Ishikawa (cell line): ENCODE results near the gene C3orf52.

Experiments
- CEBPB ChIP-seq: IDR thresholded peaks from 2 replicates; pipeline ENCODE4 v1.6.1; 2012
- EGR1 ChIP-seq: IDR thresholded peaks from 2 replicates; pipeline ENCODE4 v1.6.1; 2012
- FOXM1 ChIP-seq: IDR thresholded peaks from 2 replicates; pipeline ENCODE4 v1.6.1; 2012; ENCODE audit warnings: low read depth, borderline replicate concordance
- MAX ChIP-seq: IDR thresholded peaks from 2 replicates; pipeline ENCODE4 v1.6.1; 2012
- NFIC ChIP-seq: IDR thresholded peaks from 2 replicates; pipeline ENCODE4 v1.6.1; 2012
- RAD21 ChIP-seq: IDR thresholded peaks from 2 replicates; pipeline ENCODE4 v1.6.1; 2012; ENCODE audit warnings: low read depth
- TAF1 ChIP-seq: IDR thresholded peaks from 2 replicates; pipeline ENCODE4 v1.6.1; 2012; ENCODE audit warnings: low read depth, mild to moderate bottlenecking
- TCF12 ChIP-seq: IDR thresholded peaks from 2 replicates; pipeline ENCODE4 v1.6.1; 2012; ENCODE audit warnings: low read depth
- YY1 ChIP-seq: IDR thresholded peaks from 2 replicates; pipeline ENCODE4 v1.6.1; 2012; ENCODE audit warnings: low read depth
- TF ChIP-seq, protein P1 (sequence below): IDR thresholded peaks from 2 replicates; pipeline ENCODE4 v1.6.1; 2012
- TF ChIP-seq, protein P2 (sequence below): IDR thresholded peaks from 2 replicates; pipeline ENCODE4 v1.6.1; 2012; ENCODE audit warnings: low read depth, mild to moderate bottlenecking

DNA sequence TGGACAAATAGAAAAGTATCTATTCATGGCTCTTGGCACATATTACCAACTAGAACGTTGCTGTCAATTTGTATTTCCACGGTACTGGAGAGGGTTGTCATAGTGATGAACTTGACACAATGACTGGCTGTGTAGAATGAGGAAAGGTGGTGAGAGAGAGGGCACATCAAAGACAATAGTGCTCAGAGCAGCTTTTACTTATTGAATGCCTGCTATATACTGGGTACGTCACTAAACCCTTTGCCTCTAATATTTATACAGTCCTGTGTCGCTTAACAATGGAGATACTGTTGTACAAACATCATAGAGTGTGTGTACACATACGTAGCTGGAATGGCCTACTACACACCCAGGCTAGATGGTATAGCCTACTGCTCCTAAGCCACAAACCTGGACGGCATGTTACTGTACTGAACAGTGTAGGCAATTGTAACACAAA, 43.3 kb upstream of the C3orf52 start:
- TF ChIP-seq MAX (no peak), CEBPB (no peak), NFIC (no peak), TAF1 (no peak), YY1 (no peak), RAD21 (no peak), FOXM1 (no peak), EGR1 (no peak), TCF12 (no peak)
- TF ChIP-seq, protein P1, sequence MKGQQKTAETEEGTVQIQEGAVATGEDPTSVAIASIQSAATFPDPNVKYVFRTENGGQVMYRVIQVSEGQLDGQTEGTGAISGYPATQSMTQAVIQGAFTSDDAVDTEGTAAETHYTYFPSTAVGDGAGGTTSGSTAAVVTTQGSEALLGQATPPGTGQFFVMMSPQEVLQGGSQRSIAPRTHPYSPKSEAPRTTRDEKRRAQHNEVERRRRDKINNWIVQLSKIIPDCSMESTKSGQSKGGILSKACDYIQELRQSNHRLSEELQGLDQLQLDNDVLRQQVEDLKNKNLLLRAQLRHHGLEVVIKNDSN: no peak
- TF ChIP-seq, protein P2, sequence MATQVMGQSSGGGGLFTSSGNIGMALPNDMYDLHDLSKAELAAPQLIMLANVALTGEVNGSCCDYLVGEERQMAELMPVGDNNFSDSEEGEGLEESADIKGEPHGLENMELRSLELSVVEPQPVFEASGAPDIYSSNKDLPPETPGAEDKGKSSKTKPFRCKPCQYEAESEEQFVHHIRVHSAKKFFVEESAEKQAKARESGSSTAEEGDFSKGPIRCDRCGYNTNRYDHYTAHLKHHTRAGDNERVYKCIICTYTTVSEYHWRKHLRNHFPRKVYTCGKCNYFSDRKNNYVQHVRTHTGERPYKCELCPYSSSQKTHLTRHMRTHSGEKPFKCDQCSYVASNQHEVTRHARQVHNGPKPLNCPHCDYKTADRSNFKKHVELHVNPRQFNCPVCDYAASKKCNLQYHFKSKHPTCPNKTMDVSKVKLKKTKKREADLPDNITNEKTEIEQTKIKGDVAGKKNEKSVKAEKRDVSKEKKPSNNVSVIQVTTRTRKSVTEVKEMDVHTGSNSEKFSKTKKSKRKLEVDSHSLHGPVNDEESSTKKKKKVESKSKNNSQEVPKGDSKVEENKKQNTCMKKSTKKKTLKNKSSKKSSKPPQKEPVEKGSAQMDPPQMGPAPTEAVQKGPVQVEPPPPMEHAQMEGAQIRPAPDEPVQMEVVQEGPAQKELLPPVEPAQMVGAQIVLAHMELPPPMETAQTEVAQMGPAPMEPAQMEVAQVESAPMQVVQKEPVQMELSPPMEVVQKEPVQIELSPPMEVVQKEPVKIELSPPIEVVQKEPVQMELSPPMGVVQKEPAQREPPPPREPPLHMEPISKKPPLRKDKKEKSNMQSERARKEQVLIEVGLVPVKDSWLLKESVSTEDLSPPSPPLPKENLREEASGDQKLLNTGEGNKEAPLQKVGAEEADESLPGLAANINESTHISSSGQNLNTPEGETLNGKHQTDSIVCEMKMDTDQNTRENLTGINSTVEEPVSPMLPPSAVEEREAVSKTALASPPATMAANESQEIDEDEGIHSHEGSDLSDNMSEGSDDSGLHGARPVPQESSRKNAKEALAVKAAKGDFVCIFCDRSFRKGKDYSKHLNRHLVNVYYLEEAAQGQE: no peak
